ENCODE measurements around the gene OFD1.

OFD1 gene

DNA sequence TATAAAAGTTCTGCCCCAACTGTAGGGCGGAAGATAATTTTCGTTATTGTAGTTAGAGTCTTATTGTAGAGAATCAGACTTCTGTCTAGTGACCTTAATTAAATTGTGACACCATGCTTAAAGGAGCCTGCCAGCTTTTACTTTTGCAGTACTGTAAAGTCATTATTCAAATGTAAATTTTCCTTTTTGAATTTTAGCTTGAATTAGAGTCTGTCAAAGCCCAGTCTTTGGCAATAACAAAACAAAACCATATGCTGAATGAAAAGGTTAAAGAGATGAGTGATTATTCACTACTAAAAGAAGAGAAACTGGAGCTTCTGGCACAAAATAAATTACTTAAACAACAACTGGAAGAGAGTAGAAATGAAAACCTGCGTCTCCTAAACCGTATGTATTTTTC, 21.8 kb downstream of the OFD1 start:
- Histone ChIP-seq H3K36me3 (ENCODE audit: insufficient read depth, low read length) (peaks cover 57% of the 10 kb centered on the region), H3K4me3 (ENCODE audit: low read depth in 1 of 2, low read length in 2 of 2) (no peak overlapping the region), H3K79me2 (ENCODE audit: insufficient read depth, low read length) (no peaks in the 10 kb centered on the region), H3K27ac (ENCODE audit: low read length) (no peak overlapping the region), H3K4me1 (ENCODE audit: insufficient read depth, low read length) (no peaks in the 10 kb centered on the region), H3K27me3 (ENCODE audit: insufficient read depth, low read length, poor library complexity) (no peaks in the 10 kb centered on the region), H2AFZ (ENCODE audit: low read depth, low read length) (no peak overlapping the region), H3K9ac (ENCODE audit: low read depth, low read length) (no peak overlapping the region), H3K9me3 (ENCODE audit: insufficient read depth, low read length, severe bottlenecking) (no peaks in the 10 kb centered on the region), H3K4me2 (ENCODE audit: insufficient read depth, low read length) (no peak overlapping the region), H4K20me1 (ENCODE audit: insufficient read depth, low read length) (no peaks in the 10 kb centered on the region)
- no peak for TF ChIP-seq EZH2 (IDR thresholded peaks at IDR 0.05; ENCODE audit: borderline replicate concordance, low read depth, low read length, severe bottlenecking)
- TF ChIP-seq, protein P1, sequence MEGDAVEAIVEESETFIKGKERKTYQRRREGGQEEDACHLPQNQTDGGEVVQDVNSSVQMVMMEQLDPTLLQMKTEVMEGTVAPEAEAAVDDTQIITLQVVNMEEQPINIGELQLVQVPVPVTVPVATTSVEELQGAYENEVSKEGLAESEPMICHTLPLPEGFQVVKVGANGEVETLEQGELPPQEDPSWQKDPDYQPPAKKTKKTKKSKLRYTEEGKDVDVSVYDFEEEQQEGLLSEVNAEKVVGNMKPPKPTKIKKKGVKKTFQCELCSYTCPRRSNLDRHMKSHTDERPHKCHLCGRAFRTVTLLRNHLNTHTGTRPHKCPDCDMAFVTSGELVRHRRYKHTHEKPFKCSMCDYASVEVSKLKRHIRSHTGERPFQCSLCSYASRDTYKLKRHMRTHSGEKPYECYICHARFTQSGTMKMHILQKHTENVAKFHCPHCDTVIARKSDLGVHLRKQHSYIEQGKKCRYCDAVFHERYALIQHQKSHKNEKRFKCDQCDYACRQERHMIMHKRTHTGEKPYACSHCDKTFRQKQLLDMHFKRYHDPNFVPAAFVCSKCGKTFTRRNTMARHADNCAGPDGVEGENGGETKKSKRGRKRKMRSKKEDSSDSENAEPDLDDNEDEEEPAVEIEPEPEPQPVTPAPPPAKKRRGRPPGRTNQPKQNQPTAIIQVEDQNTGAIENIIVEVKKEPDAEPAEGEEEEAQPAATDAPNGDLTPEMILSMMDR (IDR thresholded peaks at IDR 0.05; ENCODE audit: borderline replicate concordance, extremely low read depth, low read length, poor library complexity, severe bottlenecking): no peak
- DNase-seq (no peak), ATAC-seq (ENCODE audit: insufficient read depth, low read depth) (no peak)

DNA sequence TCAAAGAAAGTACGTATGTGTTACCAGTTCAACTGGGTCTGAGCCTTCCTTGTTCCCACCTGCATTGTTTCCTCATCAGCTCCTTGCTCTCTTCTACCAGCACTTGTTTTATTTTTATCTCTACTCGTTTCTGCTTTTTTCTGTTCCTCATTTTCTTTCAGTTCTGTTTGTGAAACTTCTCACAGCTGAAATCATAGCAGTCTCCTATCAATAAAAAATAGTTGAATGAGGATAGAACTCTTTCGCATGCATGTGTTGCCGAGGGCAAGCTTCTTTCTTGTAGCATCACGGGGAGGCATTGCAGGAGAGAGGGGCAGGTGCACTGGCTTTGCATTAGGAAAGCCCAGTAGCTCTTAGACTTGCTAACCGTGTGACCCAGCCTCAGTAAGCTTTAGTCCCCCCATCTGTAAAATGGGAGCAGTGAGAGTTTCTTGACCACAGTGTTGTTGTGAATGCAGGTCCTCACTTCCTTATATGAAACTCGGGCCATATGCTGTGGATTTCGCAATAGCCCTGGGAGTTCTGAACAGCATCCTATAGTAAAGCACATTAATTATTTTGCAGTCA, 24.7 kb downstream of the OFD1 start:
- TF ChIP-seq, protein P1 (IDR thresholded peaks at IDR 0.05; ENCODE audit: borderline replicate concordance, extremely low read depth, low read length, poor library complexity, severe bottlenecking): no peak
- TF ChIP-seq EZH2 (IDR thresholded peaks at IDR 0.05; ENCODE audit: borderline replicate concordance, low read depth, low read length, severe bottlenecking): no peak
- Histone ChIP-seq H2AFZ (ENCODE audit: low read depth, low read length) (no peak overlapping the region), H3K9me3 (ENCODE audit: insufficient read depth, low read length, severe bottlenecking) (no peaks in the 10 kb centered on the region), H3K9ac (ENCODE audit: low read depth, low read length) (no peak overlapping the region), H4K20me1 (ENCODE audit: insufficient read depth, low read length) (no peaks in the 10 kb centered on the region), H3K27me3 (ENCODE audit: insufficient read depth, low read length, poor library complexity) (no peaks in the 10 kb centered on the region), H3K4me1 (ENCODE audit: insufficient read depth, low read length) (no peaks in the 10 kb centered on the region), H3K4me2 (ENCODE audit: insufficient read depth, low read length) (no peak overlapping the region), H3K4me3 (ENCODE audit: low read depth in 1 of 2, low read length in 2 of 2) (no peak overlapping the region), H3K79me2 (ENCODE audit: insufficient read depth, low read length) (no peaks in the 10 kb centered on the region), H3K36me3 (ENCODE audit: insufficient read depth, low read length) (peaks cover 55% of the 10 kb centered on the region), H3K27ac (ENCODE audit: low read length) (no peak overlapping the region)
- DNase-seq: no peak
- no peak for ATAC-seq (ENCODE audit: insufficient read depth, low read depth)

DNA sequence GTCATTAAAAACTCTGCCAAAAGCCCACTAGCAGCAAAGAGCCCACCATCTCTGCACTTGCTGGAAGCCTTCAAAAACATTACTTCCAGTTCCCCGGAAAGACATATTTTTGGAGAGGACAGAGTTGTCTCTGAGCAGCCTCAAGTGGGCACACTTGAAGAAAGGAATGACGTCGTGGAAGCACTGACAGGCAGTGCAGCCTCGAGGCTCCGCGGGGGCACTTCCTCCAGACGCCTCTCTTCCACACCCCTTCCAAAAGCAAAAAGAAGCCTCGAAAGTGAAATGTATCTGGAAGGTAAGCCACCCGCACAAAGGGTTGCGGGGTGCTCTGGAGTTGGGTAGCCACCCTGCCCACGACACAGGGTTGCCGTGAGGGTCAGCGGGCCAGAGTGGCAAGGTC, 25.9 kb downstream of the OFD1 start:
- H3K79me2 ChIP-seq (ENCODE audit: insufficient read depth, low read length): no peaks in the 10 kb centered on the region
- no peak for DNase-seq
- no peaks in the 10 kb centered on the region for H3K4me1 ChIP-seq (ENCODE audit: insufficient read depth, low read length)
- H3K27ac ChIP-seq (ENCODE audit: low read length): no peak overlapping the region
- ATAC-seq (ENCODE audit: insufficient read depth, low read depth): no peak
- H2AFZ ChIP-seq (ENCODE audit: low read depth, low read length): no peak overlapping the region
- H3K27me3 ChIP-seq (ENCODE audit: insufficient read depth, low read length, poor library complexity): no peaks in the 10 kb centered on the region
- no peak for TF ChIP-seq EZH2 (IDR thresholded peaks at IDR 0.05; ENCODE audit: borderline replicate concordance, low read depth, low read length, severe bottlenecking)
- TF ChIP-seq, protein P1 (IDR thresholded peaks at IDR 0.05; ENCODE audit: borderline replicate concordance, extremely low read depth, low read length, poor library complexity, severe bottlenecking): no peak
- no peak overlapping the region for H3K4me2 ChIP-seq (ENCODE audit: insufficient read depth, low read length)
- H3K9me3 ChIP-seq (ENCODE audit: insufficient read depth, low read length, severe bottlenecking): no peaks in the 10 kb centered on the region
- peaks cover 48% of the 10 kb centered on the region for H3K36me3 ChIP-seq (ENCODE audit: insufficient read depth, low read length)
- H3K9ac ChIP-seq (ENCODE audit: low read depth, low read length): no peak overlapping the region
- H4K20me1 ChIP-seq (ENCODE audit: insufficient read depth, low read length): no peaks in the 10 kb centered on the region
- no peak overlapping the region for H3K4me3 ChIP-seq (ENCODE audit: low read depth in 1 of 2, low read length in 2 of 2)

Data from DND-41 (cell line).